ENCODE data around the gene SLC25A30.

The SLC25A30 gene, protein sequence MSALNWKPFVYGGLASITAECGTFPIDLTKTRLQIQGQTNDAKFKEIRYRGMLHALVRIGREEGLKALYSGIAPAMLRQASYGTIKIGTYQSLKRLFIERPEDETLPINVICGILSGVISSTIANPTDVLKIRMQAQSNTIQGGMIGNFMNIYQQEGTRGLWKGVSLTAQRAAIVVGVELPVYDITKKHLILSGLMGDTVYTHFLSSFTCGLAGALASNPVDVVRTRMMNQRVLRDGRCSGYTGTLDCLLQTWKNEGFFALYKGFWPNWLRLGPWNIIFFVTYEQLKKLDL

DNA sequence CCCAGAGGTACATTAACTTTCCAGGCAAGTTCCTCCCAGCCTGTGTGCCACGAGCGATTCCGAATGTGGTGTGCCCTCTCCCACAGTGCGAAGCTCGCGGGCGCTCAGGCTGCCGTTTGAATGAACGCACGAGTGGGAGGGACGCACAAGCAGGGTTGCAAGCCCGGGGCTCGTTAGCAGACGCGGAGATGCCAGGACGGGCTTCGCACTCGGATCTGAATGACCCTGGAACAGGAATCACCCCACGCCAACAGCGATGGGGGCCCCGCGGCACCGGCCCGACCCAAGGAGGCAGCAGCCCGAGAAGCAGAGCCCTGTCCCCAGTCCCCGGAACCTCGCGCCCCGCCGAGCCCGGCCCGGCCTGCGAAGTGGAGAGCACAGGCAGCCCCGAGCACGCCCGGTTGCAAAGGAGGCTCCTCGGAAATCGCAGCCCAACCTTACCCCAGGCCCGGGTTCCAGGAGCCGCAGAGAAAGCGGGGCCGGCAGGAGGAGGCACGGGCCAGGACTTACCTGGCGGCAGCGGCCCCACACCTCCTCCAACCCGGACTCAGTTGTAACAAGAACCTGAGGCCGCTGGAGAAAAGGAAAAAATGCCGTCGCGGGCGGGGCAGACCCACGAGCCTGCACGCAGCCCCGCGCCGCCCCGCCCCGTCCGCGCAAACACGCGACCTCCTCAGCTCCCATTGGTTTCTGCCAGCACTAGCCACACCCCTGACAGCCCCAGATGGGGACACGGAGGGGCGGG lies at the start of gene SLC25A30:
SLC25A30 (minus strand) TSS at position 584 of the 745 bp plus-strand sequence. CDS start 6,948 bp downstream, outside the sequence.
- DNase-seq, result peak; percentile 92 to 94

DNA sequence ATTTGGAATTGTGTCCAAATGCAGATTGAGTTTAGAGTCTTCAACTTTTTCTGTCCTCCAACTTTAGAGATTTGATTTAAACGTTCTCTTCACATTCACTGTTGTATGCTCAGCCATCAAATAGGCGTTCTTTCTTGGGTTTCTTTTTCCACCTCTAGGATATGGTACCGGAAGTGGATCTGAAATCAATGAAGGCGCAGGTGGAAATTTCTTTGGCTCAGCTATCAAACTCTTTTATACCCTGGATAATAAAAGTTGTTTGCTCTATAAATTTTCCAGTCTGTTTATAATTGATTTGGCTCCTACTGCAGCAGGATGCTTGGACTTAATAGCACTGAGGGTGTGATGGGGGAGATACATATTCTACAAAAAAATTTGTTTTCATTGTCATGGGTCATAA lies 48.2 kb upstream of the SLC25A30 start:
- no peak for DNase-seq

DNA sequence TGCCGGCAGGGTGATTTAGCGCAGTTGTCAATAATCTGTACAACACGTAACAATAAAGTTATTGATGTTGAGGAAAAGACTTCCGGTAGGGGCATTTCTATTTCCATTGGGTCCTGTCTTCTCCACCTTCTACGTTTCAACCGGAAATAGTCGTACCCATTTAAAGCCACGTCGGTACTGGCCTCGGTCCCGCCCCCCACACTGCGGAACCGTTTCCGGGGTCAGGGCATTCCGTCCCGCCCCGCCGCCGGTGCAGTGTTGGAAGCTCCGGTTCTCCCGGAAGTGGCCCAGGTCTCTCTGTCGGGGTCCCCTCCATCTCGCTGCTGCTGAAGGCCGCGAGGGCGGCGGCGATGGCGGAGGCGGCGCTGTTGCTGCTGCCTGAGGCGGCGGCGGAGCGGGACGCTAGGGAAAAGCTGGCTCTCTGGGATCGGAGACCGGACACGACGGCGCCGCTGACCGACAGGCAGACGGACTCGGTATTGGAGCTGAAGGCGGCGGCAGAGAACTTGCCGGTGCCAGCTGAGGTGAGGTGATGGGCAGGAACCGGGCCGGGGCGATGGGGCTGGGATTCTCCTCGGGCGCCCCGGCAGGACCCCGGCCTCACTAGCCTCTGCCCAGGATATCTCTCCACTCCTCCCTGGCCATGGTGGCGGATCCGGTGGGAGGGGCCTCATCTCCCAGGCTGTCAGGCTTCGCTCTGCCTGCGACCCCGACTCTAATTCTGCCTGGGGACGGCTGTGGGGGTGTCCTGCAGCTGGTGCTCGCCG lies 46.7 kb upstream of the SLC25A30 start, which contains the start of gene COG3:
COG3 (plus strand) TSS at position 253 of the 767 bp plus-strand sequence; CDS start at position 351, 98 bp downstream.
- peak; percentile 96 for DNase-seq

DNA sequence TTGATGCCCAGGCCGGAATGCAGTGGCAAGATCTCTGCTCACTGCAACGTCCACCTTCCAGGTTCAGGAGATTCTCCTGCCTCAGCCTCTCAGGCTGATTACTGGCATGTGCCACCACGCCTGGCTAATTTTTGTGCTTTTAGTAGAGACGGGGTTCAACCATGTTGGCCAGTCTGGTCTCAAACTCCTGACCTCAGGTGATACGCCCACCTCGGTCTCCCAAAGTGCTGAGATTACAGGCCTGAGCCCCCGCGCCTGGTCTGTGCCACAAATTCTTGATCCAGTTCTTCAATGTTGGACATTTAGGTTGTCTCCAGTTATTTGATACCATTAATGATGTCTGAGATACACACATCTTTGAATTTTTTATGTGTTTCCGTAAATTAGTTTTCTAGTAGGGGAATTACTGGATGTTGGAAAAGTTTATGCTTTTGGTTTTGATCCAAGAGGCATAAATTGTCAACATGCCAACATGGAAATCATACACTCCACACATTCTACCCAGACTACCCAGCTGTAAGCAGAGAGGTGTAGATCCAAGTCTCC lies 46.0 kb upstream of the SLC25A30 start:
- no peak for DNase-seq

DNA sequence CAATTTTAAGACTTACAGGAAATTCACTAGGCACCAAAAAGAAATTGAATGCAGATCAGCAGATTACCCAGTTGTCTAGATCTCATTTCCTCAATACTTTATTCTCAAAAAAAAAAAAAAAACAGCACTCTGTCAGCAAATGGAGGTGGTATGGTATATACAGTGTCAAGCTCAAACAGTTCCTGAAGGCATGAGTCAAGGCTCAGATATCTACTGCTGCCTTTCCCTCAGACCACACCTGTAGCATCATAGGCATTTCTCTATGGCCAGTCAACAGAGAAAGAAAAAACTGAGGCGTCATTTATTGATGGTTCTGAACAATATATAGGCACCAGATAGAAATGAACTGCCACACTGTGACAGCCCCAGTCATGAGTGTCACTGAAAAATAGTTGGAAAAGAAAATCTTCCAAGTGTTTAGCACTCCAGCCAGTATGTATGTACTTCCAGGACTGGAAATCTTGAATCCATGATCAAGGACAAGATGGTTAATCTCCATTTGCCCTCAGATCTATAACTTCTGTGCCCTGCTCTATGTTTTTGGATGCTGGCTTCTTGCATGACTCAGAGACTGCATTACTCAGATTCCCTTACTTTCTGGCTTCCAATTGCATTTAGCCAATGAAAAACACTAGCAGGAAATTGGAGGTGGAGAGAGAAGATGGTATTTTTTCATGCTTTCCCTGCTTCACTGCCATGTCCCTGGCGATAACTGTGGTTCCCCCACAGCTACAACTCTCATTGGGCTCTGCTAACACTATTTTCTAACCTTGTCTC lies 38.2 kb upstream of the SLC25A30 start:
- no peak for DNase-seq

DNA sequence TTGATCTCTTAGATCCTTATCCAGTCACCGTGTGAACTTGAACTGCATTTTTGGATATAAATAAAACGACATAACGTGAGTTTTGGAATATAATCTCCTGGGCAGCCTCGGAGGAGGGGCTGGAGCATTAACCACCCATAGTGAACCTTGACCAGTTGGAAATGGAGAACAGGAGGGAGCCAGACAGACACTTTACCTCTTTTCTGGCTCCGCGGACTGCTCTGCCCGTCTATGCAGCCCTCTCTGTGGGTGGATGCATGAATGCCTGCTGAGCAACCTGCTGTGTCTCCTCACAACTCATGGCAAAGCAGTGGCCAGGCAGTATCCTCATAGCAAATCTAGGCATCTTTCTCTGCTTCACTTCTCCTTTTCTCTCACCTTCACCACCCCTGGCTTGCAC lies 36.0 kb upstream of the SLC25A30 start:
- no peak for DNase-seq

DNA sequence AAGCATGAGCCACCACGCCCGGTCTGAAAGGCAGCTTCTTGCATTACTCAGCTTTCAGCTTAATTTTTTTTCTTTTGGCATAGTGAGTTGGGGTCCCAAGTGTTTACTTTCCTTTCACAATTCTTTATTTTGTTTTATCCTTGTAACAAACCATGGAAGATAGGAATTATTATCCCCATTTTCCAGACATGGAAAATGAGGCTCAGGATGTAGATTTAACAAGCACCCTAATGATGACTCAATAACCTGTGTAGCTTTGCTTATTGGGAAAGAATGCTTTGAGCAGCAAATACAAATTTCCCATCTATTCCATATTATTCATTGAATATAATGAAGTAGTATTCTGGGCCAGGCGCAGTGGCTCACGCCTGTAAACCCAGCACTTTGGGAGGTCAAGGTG lies 33.1 kb upstream of the SLC25A30 start:
- no peak for DNase-seq

DNA sequence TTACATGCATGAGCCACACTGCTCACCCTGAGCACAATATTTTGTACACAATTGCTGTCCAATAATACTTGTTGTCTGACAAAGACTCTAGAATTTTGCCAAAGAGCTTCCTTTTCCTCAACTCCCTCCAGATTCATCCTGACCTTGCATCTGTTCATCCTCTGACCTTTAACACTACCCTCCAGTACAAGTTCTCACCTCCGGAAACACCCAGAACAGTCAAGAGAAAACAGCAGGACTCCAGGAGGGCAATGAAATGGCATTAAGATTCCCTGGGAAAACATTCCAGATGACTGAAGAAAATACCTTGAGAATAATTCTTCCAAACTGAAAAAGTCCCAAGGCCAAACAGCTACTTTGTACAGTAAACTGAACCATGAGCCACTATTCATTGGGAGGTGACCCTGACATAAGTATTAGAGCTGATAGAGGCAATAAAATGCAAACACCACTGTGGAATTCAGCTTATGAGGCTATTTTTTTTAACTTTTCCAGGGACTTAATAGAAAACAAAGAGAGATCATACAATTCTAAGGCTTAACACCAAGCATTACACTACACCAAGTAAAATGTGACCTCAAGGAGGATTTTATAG lies 30.9 kb upstream of the SLC25A30 start:
- DNase-seq, result no peak

DNA sequence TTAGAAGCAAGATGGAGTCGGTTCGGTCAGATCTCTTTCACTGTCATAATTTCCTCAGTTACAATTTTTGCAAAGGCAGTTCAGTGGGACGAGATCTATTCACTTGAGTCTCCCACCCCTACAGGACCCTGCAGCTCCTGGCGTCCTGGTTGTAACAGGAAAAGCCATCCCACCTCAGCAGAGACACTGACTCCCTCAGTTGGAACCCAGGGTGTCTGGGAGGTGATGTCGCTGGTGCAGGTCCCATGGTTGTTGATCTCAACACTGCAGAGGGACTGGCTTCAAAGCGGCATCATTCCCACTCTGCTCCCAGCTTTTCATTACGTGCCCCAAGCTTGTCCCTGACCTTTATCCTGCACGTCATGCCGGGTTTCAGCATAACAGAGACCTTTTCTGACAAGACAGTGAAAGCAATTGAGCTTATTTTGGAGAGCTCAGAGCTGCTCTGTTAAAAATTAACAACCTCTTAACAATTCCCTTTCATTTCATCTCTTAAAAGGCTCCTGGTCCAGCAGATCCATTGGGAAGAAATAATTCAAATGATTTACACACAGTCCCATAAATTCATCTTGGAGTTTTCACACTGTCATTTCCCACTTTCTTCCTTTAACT lies 29.0 kb upstream of the SLC25A30 start:
- DNase-seq, result no peak

DNA sequence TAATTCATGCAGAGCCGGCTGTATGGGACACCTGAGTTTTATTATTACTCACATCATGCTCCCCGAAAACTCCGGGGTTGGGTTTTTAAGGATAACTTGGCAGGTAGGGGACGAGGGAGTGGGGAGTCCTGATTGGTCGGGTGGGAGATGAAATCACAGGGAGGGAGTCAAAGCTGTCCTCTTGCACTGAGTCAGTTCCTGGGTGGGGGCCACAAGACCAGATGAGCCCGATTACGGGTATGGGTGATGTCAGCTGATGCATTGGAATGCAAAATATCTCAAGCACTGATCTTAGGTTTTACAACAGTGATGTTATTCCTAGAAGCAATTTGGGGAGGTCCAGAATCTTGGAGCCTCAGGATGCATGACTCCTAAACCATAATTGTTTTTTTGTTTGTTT lies 28.0 kb upstream of the SLC25A30 start:
- DNase-seq, result no peak

DNA sequence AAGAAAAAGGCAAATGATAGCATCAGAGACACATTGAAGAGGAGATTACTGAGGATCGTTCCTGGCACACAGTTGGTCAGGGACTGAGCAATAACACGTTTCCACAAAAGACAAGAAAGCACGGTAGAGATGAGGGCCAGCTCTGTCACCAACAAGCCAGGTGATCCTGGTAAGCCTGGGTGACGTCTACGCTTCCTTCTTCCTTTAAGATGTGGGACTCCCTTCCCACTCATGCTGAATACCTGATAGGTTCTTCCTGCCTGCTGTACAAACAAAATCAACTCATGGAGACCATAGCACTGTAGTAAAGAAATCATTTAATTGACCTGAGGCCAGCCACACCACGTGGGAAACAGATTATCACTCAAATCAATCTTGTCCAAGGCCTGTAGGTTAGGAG lies 26.9 kb upstream of the SLC25A30 start:
- DNase-seq, result no peak

DNA sequence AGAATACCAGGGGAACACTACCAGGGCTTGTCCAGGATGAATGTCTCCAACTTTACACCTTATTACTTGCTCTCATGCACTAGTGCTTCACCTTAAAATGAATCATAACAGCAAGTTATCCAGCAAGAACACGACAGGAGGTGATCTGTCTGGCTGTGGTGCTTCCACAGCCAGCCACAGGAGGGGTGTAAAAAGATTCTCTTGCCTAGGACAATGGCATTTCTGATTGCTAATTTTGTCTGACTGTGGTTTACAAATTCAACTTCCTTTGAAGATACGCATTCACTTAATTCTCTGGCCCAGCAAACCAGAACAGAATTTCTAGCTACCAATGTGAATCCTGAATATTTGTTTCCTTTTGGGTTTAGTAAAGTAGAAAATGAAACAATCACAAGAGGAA lies 23.5 kb upstream of the SLC25A30 start:
- DNase-seq, result peak in 1 of 2 experiments; percentile 37

DNA sequence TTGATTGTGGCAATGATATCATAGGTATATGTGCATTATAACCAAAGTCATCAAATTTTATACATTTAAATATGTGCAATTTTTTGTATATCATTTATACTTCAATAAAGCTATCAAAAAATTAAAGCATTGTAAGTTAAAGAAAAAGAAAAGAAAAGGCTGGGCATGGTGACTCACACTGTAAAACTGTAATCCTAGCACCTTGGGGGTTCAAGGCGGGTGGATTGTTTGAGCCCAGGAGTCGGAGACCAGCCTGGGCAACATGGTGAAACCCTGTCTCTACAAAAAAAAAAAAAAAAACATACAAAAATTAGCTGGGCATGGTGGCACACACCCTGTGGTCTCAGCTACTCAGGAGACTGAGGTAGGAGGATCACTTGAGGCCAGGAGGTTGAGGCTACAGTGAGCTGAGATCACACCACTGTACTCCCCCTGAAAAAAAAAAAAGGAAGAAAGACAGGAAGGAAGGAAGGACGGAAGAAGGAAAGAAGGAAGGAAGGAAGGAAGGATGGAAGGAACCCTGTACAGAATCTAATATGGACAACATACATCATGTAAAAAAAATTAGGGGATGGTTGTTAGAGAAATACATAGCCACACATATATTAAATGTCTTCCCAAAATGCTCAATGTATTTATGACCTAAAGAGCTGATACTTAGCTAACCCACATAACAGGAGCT lies 21.7 kb upstream of the SLC25A30 start:
- DNase-seq, result no peak

DNA sequence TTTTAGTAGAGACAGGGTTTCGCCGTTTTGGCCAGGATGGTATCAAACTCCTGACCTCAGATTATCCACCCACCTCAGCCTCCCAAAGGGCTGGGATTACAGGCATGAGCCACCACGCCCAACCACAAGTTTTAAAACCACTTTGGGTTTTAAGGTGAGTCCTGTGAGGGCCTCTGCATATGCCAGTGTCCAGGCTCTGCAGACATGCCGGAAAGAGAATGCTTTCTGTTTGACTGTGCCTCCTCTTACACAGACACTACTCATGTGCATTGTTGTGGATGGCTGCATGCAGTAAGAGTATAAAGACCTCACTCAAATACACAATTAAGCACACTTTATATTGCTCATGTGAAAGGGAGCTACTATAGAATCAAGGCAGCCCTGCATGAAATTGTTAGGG lies 20.8 kb upstream of the SLC25A30 start:
- DNase-seq, result no peak

DNA sequence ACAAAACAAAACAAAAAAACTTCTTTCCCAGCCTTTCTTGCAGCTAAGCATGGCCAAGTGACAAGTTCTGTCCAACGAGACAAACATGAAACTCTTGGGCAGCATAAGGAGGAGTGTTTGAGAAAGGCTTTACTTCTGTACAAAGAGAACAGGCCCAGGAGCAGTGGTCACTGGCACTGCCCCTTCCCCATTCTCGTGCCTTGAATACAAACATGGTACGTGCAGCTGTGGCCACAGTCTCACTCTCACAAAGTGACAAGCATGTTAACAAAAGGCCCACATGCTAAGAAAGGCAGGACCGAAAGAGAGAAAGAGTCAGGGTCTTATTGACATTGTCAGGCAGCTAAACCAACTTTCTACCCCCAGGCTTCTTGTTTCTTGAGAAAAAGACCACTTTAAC lies 19.8 kb upstream of the SLC25A30 start:
- DNase-seq, result no peak

DNA sequence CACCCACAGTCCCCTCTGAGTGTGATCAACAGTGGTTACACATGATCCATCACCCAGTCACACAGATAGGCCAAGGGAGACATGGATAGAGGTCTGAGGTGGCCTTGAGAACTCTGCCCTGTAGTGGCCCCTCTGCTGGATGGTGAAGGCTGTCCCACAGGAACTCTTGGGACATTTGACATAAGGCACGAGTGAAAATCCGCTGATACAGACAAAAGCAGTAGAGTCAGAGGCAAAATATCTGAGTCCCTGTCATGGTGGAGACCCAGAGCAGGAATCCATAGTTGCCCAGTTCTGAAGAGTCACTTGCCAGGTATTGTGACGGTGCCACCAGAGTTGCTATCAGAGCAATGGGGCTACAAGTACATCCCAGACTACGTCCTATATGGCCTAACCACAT lies 18.8 kb upstream of the SLC25A30 start:
- DNase-seq, result no peak

DNA sequence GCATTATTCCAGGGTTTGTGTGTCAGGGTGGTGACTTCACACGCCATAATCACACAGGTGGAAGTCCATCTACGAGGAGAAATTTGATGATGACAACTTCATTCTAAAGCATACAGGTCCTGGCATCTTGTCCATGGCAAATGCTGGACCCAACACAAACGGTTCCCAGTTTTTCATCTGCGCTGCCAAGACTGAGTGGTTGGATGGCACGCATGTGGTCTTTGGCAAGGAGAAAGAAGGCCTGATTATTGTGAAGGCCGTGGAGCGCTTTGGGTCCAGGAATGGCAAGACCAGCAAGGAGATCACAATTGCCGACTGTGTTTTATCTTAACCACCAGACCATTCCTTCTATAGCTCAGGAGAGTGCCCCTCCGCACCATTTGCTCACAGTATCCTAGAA lies 18.2 kb upstream of the SLC25A30 start:
- no peak for DNase-seq

DNA sequence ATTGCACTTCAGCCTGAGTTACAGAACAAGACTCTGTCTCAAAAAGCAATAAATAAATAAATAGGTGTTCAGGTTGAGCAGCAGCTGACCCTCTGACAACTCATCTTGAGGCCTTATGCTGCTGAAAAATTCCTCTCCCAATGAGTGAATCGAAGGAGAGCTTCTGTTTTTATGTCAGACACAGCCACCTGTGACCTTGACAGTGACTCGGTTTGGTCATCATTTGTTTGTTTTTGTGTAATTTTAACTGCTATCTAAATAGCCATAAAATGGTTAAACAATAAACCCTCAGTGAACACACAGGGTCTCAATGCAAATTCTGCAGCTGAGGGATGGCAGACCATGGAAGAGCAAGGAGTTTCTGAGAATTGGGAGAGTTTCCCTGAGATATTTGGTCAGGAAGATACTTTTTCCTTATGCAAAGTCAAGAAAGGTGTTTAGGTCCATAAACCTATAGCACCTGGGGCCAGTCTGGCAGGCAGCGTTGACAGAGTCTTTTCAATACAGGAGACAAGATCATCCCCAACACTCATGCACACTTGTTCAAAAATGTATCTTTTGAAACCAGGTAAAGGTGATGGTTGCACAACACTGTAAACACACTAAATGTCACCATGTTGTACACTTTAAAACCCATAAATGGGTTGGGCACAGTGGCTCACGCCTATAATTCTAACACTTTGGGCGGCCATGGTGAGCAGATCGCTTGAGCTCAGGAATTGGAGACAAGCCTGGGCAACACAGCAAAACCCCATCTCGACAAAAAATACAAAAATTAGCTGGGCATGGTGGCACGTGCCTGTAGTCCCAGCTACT lies 16.6 kb upstream of the SLC25A30 start:
- DNase-seq, result no peak

DNA sequence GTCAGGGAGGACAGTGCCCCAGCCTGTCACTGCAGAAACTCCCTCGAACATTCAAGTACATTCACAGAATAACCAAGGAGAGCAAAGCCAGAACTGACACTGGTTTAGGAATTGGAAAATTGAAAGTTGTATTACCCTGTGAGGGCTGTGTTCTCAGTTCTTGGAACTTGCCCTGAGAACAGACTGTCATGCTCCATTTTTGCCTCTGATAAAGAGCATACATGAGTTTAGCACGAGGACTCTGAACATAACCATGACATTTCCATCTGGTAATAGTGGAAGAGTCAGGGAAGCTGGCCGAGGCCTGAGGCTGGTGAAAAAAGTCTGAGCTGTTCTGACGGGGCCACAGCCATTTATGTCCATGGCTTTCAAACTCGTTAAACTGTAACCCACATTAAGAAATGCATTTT lies 15.2 kb upstream of the SLC25A30 start:
- DNase-seq, result no peak

DNA sequence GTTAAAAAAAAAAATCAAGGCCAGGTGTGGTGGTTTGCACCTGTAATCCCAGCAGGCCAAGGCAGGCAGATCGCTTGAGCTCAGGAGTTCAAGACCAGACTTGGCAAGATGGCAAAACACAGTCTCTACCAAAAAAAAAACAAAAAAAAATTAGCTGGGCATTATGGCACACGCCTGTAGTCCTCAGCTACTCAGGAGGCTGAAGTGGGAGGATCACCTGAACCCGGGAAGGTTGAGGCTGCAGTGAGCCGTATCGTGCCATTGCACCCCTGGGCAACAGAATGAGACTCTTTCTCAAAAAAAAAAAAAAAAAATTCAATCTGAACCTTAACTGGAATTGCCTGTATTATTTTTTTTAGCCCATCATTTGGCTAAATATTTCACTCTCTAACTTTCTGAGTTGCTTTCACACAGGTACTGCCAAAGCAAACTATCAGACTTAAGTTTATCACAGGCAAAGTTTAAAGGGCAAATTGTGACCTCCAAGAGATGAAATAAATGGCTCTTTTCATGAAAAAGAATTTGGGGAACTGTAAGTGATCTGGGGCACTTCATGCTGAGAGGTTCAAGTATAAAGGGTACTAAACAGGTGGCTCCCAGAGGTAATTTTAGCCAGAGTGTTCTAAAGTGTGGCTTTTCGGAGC lies 14.7 kb upstream of the SLC25A30 start:
- no peak for DNase-seq
